DND-41 (cell line): ENCODE data around the gene CRTAC1.

Source experiments
- ATAC-seq: fragments of 200-7000 bp; cut with Tn5 transposase; 3 replicates; pipeline ENCODE4 v1.9.1; 2021; ENCODE audit warnings: low read depth; ENCODE audit not compliant: insufficient read depth
- DNase-seq: peaks from one replicate; pipeline ENCODE4 v3.0.0-alpha.2; 2020
- H2AFZ ChIP-seq: 2 replicates; pipeline ENCODE4 v1.6.0; 2012; ENCODE audit warnings: low read depth, low read length
- H3K27ac ChIP-seq: 2 replicates; pipeline ENCODE4 v1.5.1; 2012; ENCODE audit warnings: low read length, inconsistent platforms
- H3K27me3 ChIP-seq: fragments of 200-600 bp; sonication (generic); 2 replicates; pipeline ENCODE4 v1.6.0; 2012; ENCODE audit warnings: low read length, mild to moderate bottlenecking, inconsistent platforms; ENCODE audit not compliant: insufficient read depth, poor library complexity
- H3K36me3 ChIP-seq: 2 replicates; pipeline ENCODE4 v1.5.1; 2012; ENCODE audit warnings: low read length, inconsistent platforms; ENCODE audit not compliant: insufficient read depth
- H3K4me1 ChIP-seq: 2 replicates; pipeline ENCODE4 v1.5.1; 2012; ENCODE audit warnings: mild to moderate bottlenecking, low read length; ENCODE audit not compliant: insufficient read depth
- H3K4me2 ChIP-seq: 2 replicates; pipeline ENCODE4 v1.6.0; 2012; ENCODE audit warnings: mild to moderate bottlenecking, moderate library complexity, low read length, inconsistent platforms; ENCODE audit not compliant: insufficient read depth
- H3K4me3 ChIP-seq, 2 experiments: fragments of 200-600 bp in 1 of 2; shearing (Covaris generic) in 1 of 2; 2 replicates each; pipeline ENCODE4 v1.5.1; 2012 to 2016; ENCODE audit warnings: inconsistent platforms in 2 of 2, low read length in 2 of 2, mild to moderate bottlenecking in 2 of 2, low read depth in 1 of 2, moderate library complexity in 1 of 2
- H3K79me2 ChIP-seq: 2 replicates; pipeline ENCODE4 v1.6.0; 2012; ENCODE audit warnings: low read length, inconsistent platforms; ENCODE audit not compliant: insufficient read depth
- H3K9ac ChIP-seq: 2 replicates; pipeline ENCODE4 v1.6.0; 2012; ENCODE audit warnings: low read depth, mild to moderate bottlenecking, inconsistent platforms, low read length, moderate library complexity
- H3K9me3 ChIP-seq: 2 replicates; pipeline ENCODE4 v1.5.1; 2012; ENCODE audit warnings: low read length, moderate library complexity, mild to moderate bottlenecking, inconsistent platforms; ENCODE audit not compliant: insufficient read depth, severe bottlenecking
- H4K20me1 ChIP-seq: 2 replicates; pipeline ENCODE4 v1.6.0; 2012; ENCODE audit warnings: low read length; ENCODE audit not compliant: insufficient read depth
- EZH2 ChIP-seq: IDR thresholded peaks from 3 replicates; pipeline ENCODE4 v1.6.1; 2012; ENCODE audit warnings: borderline replicate concordance, low read depth, mild to moderate bottlenecking, moderate library complexity, low read length, inconsistent platforms; ENCODE audit not compliant: severe bottlenecking
- TF ChIP-seq, protein P1 (sequence below): IDR thresholded peaks from 2 replicates; pipeline ENCODE4 v1.5.1; 2012; ENCODE audit warnings: borderline replicate concordance, low read length, moderate library complexity, mild to moderate bottlenecking; ENCODE audit not compliant: poor library complexity, severe bottlenecking; ENCODE audit errors: extremely low read depth

The CRTAC1 gene

GRCh38 chr10:97928897-97929296, 101.5 kb downstream of the CRTAC1 start:
- Histone ChIP-seq H3K36me3 (no peaks in the 10 kb centered on the region), H3K4me2 (no peak overlapping the region), H3K27ac (no peak overlapping the region), H3K9ac (no peak overlapping the region), H2AFZ (no peak overlapping the region), H3K27me3 (peaks cover 23% of the 10 kb centered on the region), H3K9me3 (no peaks in the 10 kb centered on the region), H3K79me2 (no peaks in the 10 kb centered on the region), H3K4me1 (no peaks in the 10 kb centered on the region), H3K4me3 (no peak overlapping the region), H4K20me1 (no peaks in the 10 kb centered on the region)
- no peak for TF ChIP-seq EZH2
- TF ChIP-seq, protein P1, sequence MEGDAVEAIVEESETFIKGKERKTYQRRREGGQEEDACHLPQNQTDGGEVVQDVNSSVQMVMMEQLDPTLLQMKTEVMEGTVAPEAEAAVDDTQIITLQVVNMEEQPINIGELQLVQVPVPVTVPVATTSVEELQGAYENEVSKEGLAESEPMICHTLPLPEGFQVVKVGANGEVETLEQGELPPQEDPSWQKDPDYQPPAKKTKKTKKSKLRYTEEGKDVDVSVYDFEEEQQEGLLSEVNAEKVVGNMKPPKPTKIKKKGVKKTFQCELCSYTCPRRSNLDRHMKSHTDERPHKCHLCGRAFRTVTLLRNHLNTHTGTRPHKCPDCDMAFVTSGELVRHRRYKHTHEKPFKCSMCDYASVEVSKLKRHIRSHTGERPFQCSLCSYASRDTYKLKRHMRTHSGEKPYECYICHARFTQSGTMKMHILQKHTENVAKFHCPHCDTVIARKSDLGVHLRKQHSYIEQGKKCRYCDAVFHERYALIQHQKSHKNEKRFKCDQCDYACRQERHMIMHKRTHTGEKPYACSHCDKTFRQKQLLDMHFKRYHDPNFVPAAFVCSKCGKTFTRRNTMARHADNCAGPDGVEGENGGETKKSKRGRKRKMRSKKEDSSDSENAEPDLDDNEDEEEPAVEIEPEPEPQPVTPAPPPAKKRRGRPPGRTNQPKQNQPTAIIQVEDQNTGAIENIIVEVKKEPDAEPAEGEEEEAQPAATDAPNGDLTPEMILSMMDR = no peak
- DNase-seq = no peak
- no peak for ATAC-seq

DNA sequence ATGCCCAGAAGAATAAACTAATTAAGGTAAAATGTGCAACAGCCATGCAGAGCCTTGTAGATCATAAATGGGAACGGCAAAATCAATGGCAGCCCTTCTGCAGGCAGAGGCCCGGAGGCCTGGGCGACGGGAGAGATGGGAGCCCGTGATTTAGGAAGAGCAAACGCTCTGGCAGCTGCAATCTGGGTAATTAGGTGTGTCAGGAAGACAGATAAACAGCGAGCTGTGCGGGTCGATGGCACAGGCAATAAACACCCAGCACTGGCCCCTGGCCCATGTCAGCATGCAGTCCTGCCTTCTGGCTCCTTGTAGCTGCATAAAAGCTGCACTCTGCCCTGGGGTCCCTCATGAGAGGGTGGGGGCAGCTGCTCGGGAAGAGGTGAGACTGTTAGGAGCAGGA, 102.8 kb downstream of the CRTAC1 start:
- H3K79me2 ChIP-seq = no peaks in the 10 kb centered on the region
- no peak overlapping the region for H3K9ac ChIP-seq
- H3K4me3 ChIP-seq = no peak overlapping the region
- peaks cover 23% of the 10 kb centered on the region for H3K27me3 ChIP-seq
- TF ChIP-seq, protein P1 = no peak
- no peak for TF ChIP-seq EZH2
- no peaks in the 10 kb centered on the region for H4K20me1 ChIP-seq
- H3K36me3 ChIP-seq = no peaks in the 10 kb centered on the region
- H2AFZ ChIP-seq = no peak overlapping the region
- no peaks in the 10 kb centered on the region for H3K9me3 ChIP-seq
- DNase-seq (no peak), ATAC-seq (no peak)
- no peak overlapping the region for H3K4me2 ChIP-seq
- H3K4me1 ChIP-seq = no peaks in the 10 kb centered on the region
- H3K27ac ChIP-seq = no peak overlapping the region

- TF ChIP-seq EZH2 = no peak
- H2AFZ ChIP-seq = no peak overlapping the region
- no peaks in the 10 kb centered on the region for H3K4me1 ChIP-seq
- no peak overlapping the region for H3K4me3 ChIP-seq
- H3K4me2 ChIP-seq = no peak overlapping the region
- H3K9ac ChIP-seq = no peak overlapping the region
- no peaks in the 10 kb centered on the region for H3K36me3 ChIP-seq
- no peak overlapping the region for H3K27ac ChIP-seq
- no peaks in the 10 kb centered on the region for H3K9me3 ChIP-seq
- H3K79me2 ChIP-seq = no peaks in the 10 kb centered on the region
- H4K20me1 ChIP-seq = 0 out of 2 replicates have a peak, but pooled peaks cover 4% of the 10 kb centered on the region
- ATAC-seq (no peak), DNase-seq (no peak)
- peaks cover 23% of the 10 kb centered on the region for H3K27me3 ChIP-seq
Observed at GRCh38 chr10:97926055-97926454, 104.4 kb downstream of the CRTAC1 start.

- DNase-seq (no peak), ATAC-seq (no peak)
- H3K79me2 ChIP-seq = no peaks in the 10 kb centered on the region
- H3K9ac ChIP-seq = no peak overlapping the region
- H3K4me1 ChIP-seq = no peaks in the 10 kb centered on the region
- H4K20me1 ChIP-seq = 0 out of 2 replicates have a peak, but pooled peaks cover 4% of the 10 kb centered on the region
- no peak overlapping the region for H3K27ac ChIP-seq
- H3K36me3 ChIP-seq = no peaks in the 10 kb centered on the region
- H2AFZ ChIP-seq = no peak overlapping the region
- H3K9me3 ChIP-seq = no peaks in the 10 kb centered on the region
- H3K4me2 ChIP-seq = no peak overlapping the region
- peaks cover 21% of the 10 kb centered on the region for H3K27me3 ChIP-seq
- H3K4me3 ChIP-seq = no peak overlapping the region
- TF ChIP-seq EZH2 = no peak
- TF ChIP-seq, protein P1 = no peak
Observed at GRCh38 chr10:97925308-97925938, 105.0 kb downstream of the CRTAC1 start.
